VCaP (cell line): ENCODE results near the gene CST4.

Experiments used
- H3K27ac ChIP-seq: fragments of 450-650 bp; 2 replicates; pipeline ENCODE4 v1.5.1; 2017
- CTCF ChIP-seq: fragments of 450-650 bp; conservative IDR thresholded peaks from 2 replicates; pipeline ENCODE4 v1.5.1; 2017; ENCODE audit warnings: mild to moderate bottlenecking, moderate library complexity

CST4 gene

GRCh38 chr20:23644164-23644563 is 44.7 kb downstream of the CST4 start:
- no peak overlapping the region for H3K27ac ChIP-seq
- TF ChIP-seq CTCF = no peak

- no peak for TF ChIP-seq CTCF
- H3K27ac ChIP-seq = no peak overlapping the region
Measured at GRCh38 chr20:23643659-23644058, 45.2 kb downstream of the CST4 start.

GRCh38 chr20:23641936-23642751 is 46.7 kb downstream of the CST4 start:
- H3K27ac ChIP-seq = no peak overlapping the region
- TF ChIP-seq CTCF = no peak

GRCh38 chr20:23640671-23641667 is 47.9 kb downstream of the CST4 start:
- no peak overlapping the region for H3K27ac ChIP-seq
- no peak for TF ChIP-seq CTCF

GRCh38 chr20:23640018-23640601 is 48.7 kb downstream of the CST4 start:
- H3K27ac ChIP-seq = no peak overlapping the region
- no peak for TF ChIP-seq CTCF

GRCh38 chr20:23639490-23639958 is 49.3 kb downstream of the CST4 start:
- H3K27ac ChIP-seq = no peak overlapping the region

More at GRCh38 chr20:23639490-23639958, 49.3 kb downstream of the CST4 start:
- TF ChIP-seq CTCF = no peak
